ENCODE data around the gene NTN1. TPM values are rescaled to one million over a fixed set of nuclear protein-coding genes. Genes with fewer than 3 reads are reported as not detected.

NTN1 gene
- total RNA-seq, 1 experiment from 2014 or later, result 4.2 TPM

DNA sequence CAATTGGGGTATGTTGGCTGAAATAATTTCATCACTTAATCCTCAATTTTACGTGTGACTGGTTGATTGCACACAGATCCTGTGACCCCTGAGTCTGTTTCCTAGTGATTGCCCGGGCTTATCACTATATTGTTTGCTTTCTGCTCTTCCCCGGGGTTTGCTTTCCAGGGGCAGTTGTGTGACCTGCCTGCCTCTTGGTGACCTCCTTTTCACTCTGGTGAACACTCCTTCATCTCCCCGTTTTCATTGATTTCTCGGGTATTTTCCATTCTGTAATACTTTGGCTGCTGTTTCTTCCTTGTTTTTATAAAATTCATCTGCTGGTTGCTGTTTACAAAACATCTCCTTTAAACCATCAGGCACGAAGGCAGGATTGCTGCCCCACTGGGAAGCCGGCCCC is 36.0 kb downstream of the NTN1 start:
- POLR2A ChIA-PET, result no interaction called here
- TF ChIP-seq JUND (IDR thresholded peaks at IDR 0.05) (no peak), FOSL1 (IDR thresholded peaks at IDR 0.05; ENCODE audit: low read depth) (no peak), CEBPB (IDR thresholded peaks at IDR 0.05; ENCODE audit: low read depth) (no peak), SIN3A (IDR thresholded peaks at IDR 0.05; ENCODE audit: low read depth) (no peak), YY1 (IDR thresholded peaks at IDR 0.05; ENCODE audit: extremely low read depth, insufficient replicate concordance, low read depth, low read length) (no peak), POLR2A (IDR thresholded peaks at IDR 0.05; ENCODE audit: borderline replicate concordance, extremely low read depth, insufficient read depth, insufficient read length) (no peak), EZH2 (IDR thresholded peaks at IDR 0.05) (no peak), EGR1 (IDR thresholded peaks at IDR 0.05; ENCODE audit: low read depth) (no peak), ELF1 (IDR thresholded peaks at IDR 0.05; ENCODE audit: borderline replicate concordance, low read depth) (no peak), SP1 (IDR thresholded peaks at IDR 0.05; ENCODE audit: low read depth) (no peak), TCF7L2 (IDR thresholded peaks at IDR 0.05; ENCODE audit: borderline replicate concordance, extremely low read depth, insufficient read depth, insufficient read length) (no peak), CBX3 (IDR thresholded peaks at IDR 0.05; ENCODE audit: low read depth) (no peak)
- TF ChIP-seq, protein P1, sequence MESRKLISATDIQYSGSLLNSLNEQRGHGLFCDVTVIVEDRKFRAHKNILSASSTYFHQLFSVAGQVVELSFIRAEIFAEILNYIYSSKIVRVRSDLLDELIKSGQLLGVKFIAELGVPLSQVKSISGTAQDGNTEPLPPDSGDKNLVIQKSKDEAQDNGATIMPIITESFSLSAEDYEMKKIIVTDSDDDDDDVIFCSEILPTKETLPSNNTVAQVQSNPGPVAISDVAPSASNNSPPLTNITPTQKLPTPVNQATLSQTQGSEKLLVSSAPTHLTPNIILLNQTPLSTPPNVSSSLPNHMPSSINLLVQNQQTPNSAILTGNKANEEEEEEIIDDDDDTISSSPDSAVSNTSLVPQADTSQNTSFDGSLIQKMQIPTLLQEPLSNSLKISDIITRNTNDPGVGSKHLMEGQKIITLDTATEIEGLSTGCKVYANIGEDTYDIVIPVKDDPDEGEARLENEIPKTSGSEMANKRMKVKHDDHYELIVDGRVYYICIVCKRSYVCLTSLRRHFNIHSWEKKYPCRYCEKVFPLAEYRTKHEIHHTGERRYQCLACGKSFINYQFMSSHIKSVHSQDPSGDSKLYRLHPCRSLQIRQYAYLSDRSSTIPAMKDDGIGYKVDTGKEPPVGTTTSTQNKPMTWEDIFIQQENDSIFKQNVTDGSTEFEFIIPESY (IDR thresholded peaks at IDR 0.05; ENCODE audit: extremely low read depth, insufficient replicate concordance, low read length), result no peak
- TF ChIP-seq, protein P2, sequence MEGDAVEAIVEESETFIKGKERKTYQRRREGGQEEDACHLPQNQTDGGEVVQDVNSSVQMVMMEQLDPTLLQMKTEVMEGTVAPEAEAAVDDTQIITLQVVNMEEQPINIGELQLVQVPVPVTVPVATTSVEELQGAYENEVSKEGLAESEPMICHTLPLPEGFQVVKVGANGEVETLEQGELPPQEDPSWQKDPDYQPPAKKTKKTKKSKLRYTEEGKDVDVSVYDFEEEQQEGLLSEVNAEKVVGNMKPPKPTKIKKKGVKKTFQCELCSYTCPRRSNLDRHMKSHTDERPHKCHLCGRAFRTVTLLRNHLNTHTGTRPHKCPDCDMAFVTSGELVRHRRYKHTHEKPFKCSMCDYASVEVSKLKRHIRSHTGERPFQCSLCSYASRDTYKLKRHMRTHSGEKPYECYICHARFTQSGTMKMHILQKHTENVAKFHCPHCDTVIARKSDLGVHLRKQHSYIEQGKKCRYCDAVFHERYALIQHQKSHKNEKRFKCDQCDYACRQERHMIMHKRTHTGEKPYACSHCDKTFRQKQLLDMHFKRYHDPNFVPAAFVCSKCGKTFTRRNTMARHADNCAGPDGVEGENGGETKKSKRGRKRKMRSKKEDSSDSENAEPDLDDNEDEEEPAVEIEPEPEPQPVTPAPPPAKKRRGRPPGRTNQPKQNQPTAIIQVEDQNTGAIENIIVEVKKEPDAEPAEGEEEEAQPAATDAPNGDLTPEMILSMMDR (IDR thresholded peaks at IDR 0.05 in 2 of 3, conservative IDR thresholded peaks at IDR 0.05 in 1 of 3; ENCODE audit: borderline replicate concordance in 1 of 3, insufficient read depth in 1 of 3, low read depth in 2 of 3, low read length in 2 of 3), result no peak
- TF ChIP-seq, protein P3, sequence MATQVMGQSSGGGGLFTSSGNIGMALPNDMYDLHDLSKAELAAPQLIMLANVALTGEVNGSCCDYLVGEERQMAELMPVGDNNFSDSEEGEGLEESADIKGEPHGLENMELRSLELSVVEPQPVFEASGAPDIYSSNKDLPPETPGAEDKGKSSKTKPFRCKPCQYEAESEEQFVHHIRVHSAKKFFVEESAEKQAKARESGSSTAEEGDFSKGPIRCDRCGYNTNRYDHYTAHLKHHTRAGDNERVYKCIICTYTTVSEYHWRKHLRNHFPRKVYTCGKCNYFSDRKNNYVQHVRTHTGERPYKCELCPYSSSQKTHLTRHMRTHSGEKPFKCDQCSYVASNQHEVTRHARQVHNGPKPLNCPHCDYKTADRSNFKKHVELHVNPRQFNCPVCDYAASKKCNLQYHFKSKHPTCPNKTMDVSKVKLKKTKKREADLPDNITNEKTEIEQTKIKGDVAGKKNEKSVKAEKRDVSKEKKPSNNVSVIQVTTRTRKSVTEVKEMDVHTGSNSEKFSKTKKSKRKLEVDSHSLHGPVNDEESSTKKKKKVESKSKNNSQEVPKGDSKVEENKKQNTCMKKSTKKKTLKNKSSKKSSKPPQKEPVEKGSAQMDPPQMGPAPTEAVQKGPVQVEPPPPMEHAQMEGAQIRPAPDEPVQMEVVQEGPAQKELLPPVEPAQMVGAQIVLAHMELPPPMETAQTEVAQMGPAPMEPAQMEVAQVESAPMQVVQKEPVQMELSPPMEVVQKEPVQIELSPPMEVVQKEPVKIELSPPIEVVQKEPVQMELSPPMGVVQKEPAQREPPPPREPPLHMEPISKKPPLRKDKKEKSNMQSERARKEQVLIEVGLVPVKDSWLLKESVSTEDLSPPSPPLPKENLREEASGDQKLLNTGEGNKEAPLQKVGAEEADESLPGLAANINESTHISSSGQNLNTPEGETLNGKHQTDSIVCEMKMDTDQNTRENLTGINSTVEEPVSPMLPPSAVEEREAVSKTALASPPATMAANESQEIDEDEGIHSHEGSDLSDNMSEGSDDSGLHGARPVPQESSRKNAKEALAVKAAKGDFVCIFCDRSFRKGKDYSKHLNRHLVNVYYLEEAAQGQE (IDR thresholded peaks at IDR 0.05; ENCODE audit: low read depth), result no peak
- no peak overlapping the region for H3K4me2 ChIP-seq (ENCODE audit: low read length)

More for the DNA sequence above, 36.0 kb downstream of the NTN1 start:
- ATAC-seq, result no peak
- Histone ChIP-seq H3K4me3 (replicated peaks in 1 of 2; ENCODE audit: low read depth in 1 of 2, low read length in 2 of 2) (no peak overlapping the region), H4K20me1 (ENCODE audit: insufficient read depth) (no peaks in the 10 kb centered on the region), H3K79me2 (ENCODE audit: insufficient read depth, low read length) (no peaks in the 10 kb centered on the region), H3K9me2 (ENCODE audit: insufficient read depth) (no peaks in the 10 kb centered on the region), H2AFZ (ENCODE audit: low read depth, low read length, poor library complexity, severe bottlenecking) (no peak overlapping the region), H3K36me3 (ENCODE audit: control insufficient read depth in 1 of 2, insufficient read depth in 2 of 2, low read length in 2 of 2) (no peaks in the 10 kb centered on the region), H3K27me3 (ENCODE audit: insufficient read depth, low read length) (no peaks in the 10 kb centered on the region), H3K9me3 (ENCODE audit: control insufficient read depth in 1 of 2, insufficient read depth in 1 of 2, low read depth in 1 of 2, low read length in 2 of 2) (no peaks in the 10 kb centered on the region), H3K4me1 (ENCODE audit: control insufficient read depth in 1 of 2, insufficient read depth in 2 of 2, low read length in 2 of 2) (peaks cover 0 to under 1% of the 10 kb centered on the region in 2 experiments; a peak in 2 of 4 replicates), H3K9ac (ENCODE audit: low read length) (no peak overlapping the region), H3K27ac (ENCODE audit: low read depth, low read length) (no peak overlapping the region)
- intact Hi-C loops (cut with micrococcal nuclease), result no loop called here
- DNase-seq (ENCODE audit: low read depth, low spot score), result no peak
- RAD21 ChIA-PET (ENCODE audit: low non-redundant PET in 1 of 2, low total read pairs in 2 of 2, uncharacterized antibody in 2 of 2, unreplicated experiment in 2 of 2), result no interaction called here
- BruUV-seq (replicated peaks), result no TSS peak
- CTCF ChIA-PET, result no interaction called here

All from HCT116 (cell line).